Astrocyte (in vitro differentiated cells and primary cell): ENCODE data around the gene COPE. TPM values are rescaled to one million over a fixed set of nuclear protein-coding genes. Genes with fewer than 3 reads are reported as not detected.
A peak's percentile ranks its signal among the peaks of the same experiment; 100 is the strongest.

ENCODE experiments used
- DNase-seq: peaks from one replicate; pipeline ENCODE4 v3.0.0-alpha.2; 2010; ENCODE audit warnings: low read depth
- FAIRE-seq: peaks from 2 replicates; lab custom pipeline; 2011; peaks lifted over from hg19 to GRCh38; lab: Jason Lieb, UNC
- H2AFZ ChIP-seq: 2 replicates; pipeline ENCODE4 v1.6.0; 2012; ENCODE audit warnings: low read depth, low read length, inconsistent platforms
- H3K27ac ChIP-seq: 2 replicates; pipeline ENCODE4 v1.5.1; 2011; ENCODE audit warnings: low read depth, low read length, inconsistent platforms
- H3K27me3 ChIP-seq: 2 replicates; pipeline ENCODE4 v1.6.0; 2011; ENCODE audit warnings: low read length, inconsistent platforms; ENCODE audit not compliant: insufficient read depth
- H3K36me3 ChIP-seq: 2 replicates; pipeline ENCODE4 v1.5.1; 2011; ENCODE audit warnings: low read length, inconsistent platforms; ENCODE audit not compliant: insufficient read depth
- H3K4me1 ChIP-seq: 2 replicates; pipeline ENCODE4 v1.5.1; 2011; ENCODE audit warnings: low read length, inconsistent platforms; ENCODE audit not compliant: insufficient read depth
- H3K4me2 ChIP-seq: 2 replicates; pipeline ENCODE4 v1.6.0; 2012; ENCODE audit warnings: low read length, inconsistent platforms
- H3K4me3 ChIP-seq: 2 replicates; pipeline ENCODE4 v1.5.1; 2011; ENCODE audit warnings: low read depth, mild to moderate bottlenecking, low read length, inconsistent platforms; ENCODE audit not compliant: insufficient read depth
- H3K79me2 ChIP-seq: 2 replicates; pipeline ENCODE4 v1.6.0; 2012; ENCODE audit warnings: mild to moderate bottlenecking, low read length, inconsistent platforms; ENCODE audit not compliant: insufficient read depth
- H3K9ac ChIP-seq: 2 replicates; pipeline ENCODE4 v1.6.0; 2012; ENCODE audit warnings: mild to moderate bottlenecking, low read length, inconsistent platforms
- H3K9me3 ChIP-seq: 2 replicates; pipeline ENCODE4 v1.5.1; 2012; ENCODE audit warnings: low read depth, mild to moderate bottlenecking, low read length, inconsistent platforms; ENCODE audit not compliant: insufficient read depth
- H4K20me1 ChIP-seq: 2 replicates; pipeline ENCODE4 v1.6.0; 2012; ENCODE audit warnings: low read length, inconsistent platforms; ENCODE audit not compliant: insufficient read depth
- H3K27ac Mint-ChIP-seq: one replicate; pipeline ENCODE4 v1.8.0; 2021; ENCODE audit warnings: mild to moderate bottlenecking, mixed read lengths; ENCODE audit not compliant: unreplicated experiment
- H3K27me3 Mint-ChIP-seq: one replicate; pipeline ENCODE4 v1.8.0; 2021; ENCODE audit warnings: low read depth, mixed read lengths; ENCODE audit not compliant: unreplicated experiment
- H3K36me3 Mint-ChIP-seq: one replicate; pipeline ENCODE4 v1.8.0; 2021; ENCODE audit warnings: low read depth, mixed read lengths; ENCODE audit not compliant: unreplicated experiment
- H3K4me1 Mint-ChIP-seq: one replicate; pipeline ENCODE4 v1.8.0; 2021; ENCODE audit warnings: low read depth, mixed read lengths; ENCODE audit not compliant: unreplicated experiment
- H3K4me3 Mint-ChIP-seq: one replicate; pipeline ENCODE4 v1.8.0; 2021; ENCODE audit warnings: mild to moderate bottlenecking, moderate library complexity, mixed read lengths; ENCODE audit not compliant: unreplicated experiment
- H3K9me3 Mint-ChIP-seq: one replicate; pipeline ENCODE4 v1.8.0; 2021; ENCODE audit warnings: mild to moderate bottlenecking, mixed read lengths; ENCODE audit not compliant: unreplicated experiment
- CTCF ChIP-seq: IDR thresholded peaks from 2 replicates; pipeline ENCODE4 v1.5.1; 2011; ENCODE audit warnings: low read depth, mild to moderate bottlenecking, inconsistent platforms, low read length, moderate library complexity; ENCODE audit not compliant: insufficient read depth
- EZH2 ChIP-seq: IDR thresholded peaks from 2 replicates; pipeline ENCODE4 v1.6.1; 2012; ENCODE audit warnings: mild to moderate bottlenecking, low read length, inconsistent platforms; ENCODE audit not compliant: insufficient read depth
- total RNA-seq: library from RNA; stranded (reverse); gene quantifications from 2 replicates; pipeline ENCODE4 v1.2.1, GENCODE V29; 2021

COPE gene
- total RNA-seq, 1 donor from 2014 or later, result 298 TPM

- FAIRE-seq, result no peak
- Mint-ChIP-seq H3K4me3 (peak overlapping the region; percentile 76), H3K27ac (peak overlapping the region; percentile 44), H3K36me3 (peaks cover 16% of the 10 kb centered on the region), H3K27me3 (peaks cover 20% of the 10 kb centered on the region), H3K9me3 (no peaks in the 10 kb centered on the region), H3K4me1 (peaks cover 6% of the 10 kb centered on the region)
- peaks cover 3% of the 10 kb centered on the region for H3K36me3 ChIP-seq
- no peaks in the 10 kb centered on the region for H3K27me3 ChIP-seq
- H3K4me1 ChIP-seq, result peaks cover 12% of the 10 kb centered on the region
- peaks cover 35% of the 10 kb centered on the region for H4K20me1 ChIP-seq
- no peak for DNase-seq
- H2AFZ ChIP-seq, result peak overlapping the region; percentile 64
- H3K9me3 ChIP-seq, result no peaks in the 10 kb centered on the region
- no peak overlapping the region for H3K27ac ChIP-seq
- H3K4me2 ChIP-seq, result peak overlapping the region; percentile 78
- H3K79me2 ChIP-seq, result peaks cover 21% of the 10 kb centered on the region
- H3K4me3 ChIP-seq, result peak overlapping the region; percentile 8
- H3K9ac ChIP-seq, result peak overlapping the region; percentile 43
- TF ChIP-seq CTCF, result no peak
- no peak for TF ChIP-seq EZH2
Observed at GRCh38 chr19:18941628-18942354, 22.6 kb upstream of the COPE start.

GRCh38 chr19:18940769-18941627 lies 21.8 kb upstream of the COPE start, which contains the start of gene HOMER3:
TSS of gene HOMER3 (minus strand) at chr19:18941217. CDS start at chr19:18938982, 2,235 bp downstream.
- no peaks in the 10 kb centered on the region for H3K9me3 Mint-ChIP-seq
- Histone ChIP-seq H3K79me2 (peaks cover 21% of the 10 kb centered on the region), H3K4me1 (peaks cover 12% of the 10 kb centered on the region), H3K4me2 (peak within 1 kb of the TSS; percentile 99), H3K36me3 (peaks cover 3% of the 10 kb centered on the region), H3K9ac (peak within 1 kb of the TSS; percentile 93), H3K27me3 (no peaks in the 10 kb centered on the region), H3K9me3 (no peaks in the 10 kb centered on the region), H2AFZ (peak within 1 kb of the TSS; percentile 77), H3K4me3 (peak within 1 kb of the TSS; percentile 90), H3K27ac (peak within 1 kb of the TSS; percentile 71), H4K20me1 (peaks cover 31% of the 10 kb centered on the region)
- DNase-seq, result no peak
- peaks cover 11% of the 10 kb centered on the region for H3K36me3 Mint-ChIP-seq
- FAIRE-seq, result no peak
- peaks cover 6% of the 10 kb centered on the region for H3K4me1 Mint-ChIP-seq
- H3K27ac Mint-ChIP-seq, result peak within 1 kb of the TSS; percentile 64
- H3K27me3 Mint-ChIP-seq, result peaks cover 20% of the 10 kb centered on the region
- TF ChIP-seq EZH2 (no peak), CTCF (no peak)
- peak within 1 kb of the TSS; percentile 90 for H3K4me3 Mint-ChIP-seq
